ENCODE results near the gene SOX4. TPM values are rescaled to one million over a fixed set of nuclear protein-coding genes. Genes with fewer than 3 reads are reported as not detected.

The SOX4 gene
- total and polyA plus RNA-seq, 2 donors (not counting 3 experiments of a cell fraction or from before 2014, with no cell fraction given), result 20.4 to 121 TPM

DNA sequence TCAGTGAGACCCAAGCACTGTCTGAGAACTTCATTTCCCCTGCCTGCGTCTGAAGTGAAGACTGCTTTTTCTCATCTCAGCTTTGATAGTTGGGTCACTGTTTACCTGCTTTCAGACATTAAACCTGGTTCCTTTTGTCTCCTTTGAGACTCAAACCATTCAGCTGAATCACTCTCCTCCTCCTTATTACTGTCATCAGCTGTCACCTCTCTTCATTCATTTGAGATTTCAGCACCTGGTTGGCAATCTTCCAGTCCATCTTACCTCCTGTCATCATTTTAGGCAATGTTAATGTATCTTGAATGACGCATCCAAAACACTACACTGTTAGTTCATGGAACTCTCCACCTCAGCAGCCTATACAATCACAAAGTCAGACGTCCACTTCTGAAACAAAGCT is 34.3 kb upstream of the SOX4 start:
- H3K36me3 ChIP-seq (ENCODE audit: control insufficient read depth in 2 of 2, extremely low read depth in 1 of 2, insufficient read depth in 2 of 2, low read length in 2 of 2), result no peaks in the 10 kb centered on the region
- H3K4me3 ChIP-seq (replicated peaks in 1 of 3; ENCODE audit: insufficient read depth in 1 of 3, low read depth in 1 of 3, low read length in 3 of 3), result no peak overlapping the region
- H3K27ac ChIP-seq (ENCODE audit: insufficient read depth, low read depth, low read length), result no peak overlapping the region
- H3K9ac ChIP-seq (replicated peaks; ENCODE audit: extremely low read depth, insufficient read depth, low read length), result no peak overlapping the region
- ChIA-PET CTCF (no interaction called here), POLR2A (no interaction called here)
- no peak for FAIRE-seq
- DNase-seq (ENCODE audit: low read depth, low spot score), result no peak
- no TSS peak for BruUV-seq (replicated peaks)
- H3K4me1 ChIP-seq (ENCODE audit: control insufficient read depth, extremely low read depth, insufficient read depth, low read length), result no peaks in the 10 kb centered on the region
- H4K20me1 ChIP-seq (replicated peaks; ENCODE audit: control insufficient read depth, extremely low read depth, insufficient read depth, low read length), result no peaks in the 10 kb centered on the region
- no peak overlapping the region for H2AFZ ChIP-seq (ENCODE audit: low read depth, low read length)
- intact Hi-C loops (cut with micrococcal nuclease) (no loop called here), dilution Hi-C loops (cut with MboI; ENCODE audit: extremely low pct_ligation_motif_present, low sequenced_read_pairs) (no loop called here)
- no peak overlapping the region for H3K4me2 ChIP-seq (ENCODE audit: insufficient read depth, low read length)
- no peaks in the 10 kb centered on the region for H3K9me3 ChIP-seq (replicated peaks; ENCODE audit: control insufficient read depth, insufficient read depth, low read length)
- no peaks in the 10 kb centered on the region for H3K27me3 ChIP-seq (ENCODE audit: control insufficient read depth in 2 of 2, insufficient read depth in 2 of 2, low read length in 2 of 2)
- H3K79me2 ChIP-seq (ENCODE audit: control insufficient read depth, insufficient read depth, low read length), result no peaks in the 10 kb centered on the region
- no peaks in the 10 kb centered on the region for H3K9me1 ChIP-seq (replicated peaks; ENCODE audit: control insufficient read depth, extremely low read depth, insufficient read depth, low read length)
- TF ChIP-seq GATA2 (IDR thresholded peaks at IDR 0.05; ENCODE audit: insufficient read depth, insufficient read length, low read depth, low read length) (no peak), JUN (IDR thresholded peaks at IDR 0.05; ENCODE audit: borderline replicate concordance, insufficient read depth, insufficient read length, low read depth) (no peak), MYC (IDR thresholded peaks at IDR 0.05; ENCODE audit: low read depth, low read length) (no peak), EZH2 (IDR thresholded peaks at IDR 0.05; ENCODE audit: borderline replicate concordance, low read depth, low read length, severe bottlenecking) (no peak), POLR2AphosphoS5 (IDR thresholded peaks at IDR 0.05; ENCODE audit: insufficient read depth, low read depth, low read length) (no peak), FOS (IDR thresholded peaks at IDR 0.05; ENCODE audit: borderline replicate concordance, insufficient read depth, low read length) (no peak)
- TF ChIP-seq, protein P1, sequence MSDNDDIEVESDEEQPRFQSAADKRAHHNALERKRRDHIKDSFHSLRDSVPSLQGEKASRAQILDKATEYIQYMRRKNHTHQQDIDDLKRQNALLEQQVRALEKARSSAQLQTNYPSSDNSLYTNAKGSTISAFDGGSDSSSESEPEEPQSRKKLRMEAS (IDR thresholded peaks at IDR 0.05; ENCODE audit: insufficient read depth, insufficient read length), result no peak
- TF ChIP-seq, protein P2, sequence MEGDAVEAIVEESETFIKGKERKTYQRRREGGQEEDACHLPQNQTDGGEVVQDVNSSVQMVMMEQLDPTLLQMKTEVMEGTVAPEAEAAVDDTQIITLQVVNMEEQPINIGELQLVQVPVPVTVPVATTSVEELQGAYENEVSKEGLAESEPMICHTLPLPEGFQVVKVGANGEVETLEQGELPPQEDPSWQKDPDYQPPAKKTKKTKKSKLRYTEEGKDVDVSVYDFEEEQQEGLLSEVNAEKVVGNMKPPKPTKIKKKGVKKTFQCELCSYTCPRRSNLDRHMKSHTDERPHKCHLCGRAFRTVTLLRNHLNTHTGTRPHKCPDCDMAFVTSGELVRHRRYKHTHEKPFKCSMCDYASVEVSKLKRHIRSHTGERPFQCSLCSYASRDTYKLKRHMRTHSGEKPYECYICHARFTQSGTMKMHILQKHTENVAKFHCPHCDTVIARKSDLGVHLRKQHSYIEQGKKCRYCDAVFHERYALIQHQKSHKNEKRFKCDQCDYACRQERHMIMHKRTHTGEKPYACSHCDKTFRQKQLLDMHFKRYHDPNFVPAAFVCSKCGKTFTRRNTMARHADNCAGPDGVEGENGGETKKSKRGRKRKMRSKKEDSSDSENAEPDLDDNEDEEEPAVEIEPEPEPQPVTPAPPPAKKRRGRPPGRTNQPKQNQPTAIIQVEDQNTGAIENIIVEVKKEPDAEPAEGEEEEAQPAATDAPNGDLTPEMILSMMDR (IDR thresholded peaks at IDR 0.05; ENCODE audit: extremely low read depth in 1 of 2, insufficient read depth in 1 of 2, low read depth in 1 of 2, low read length in 2 of 2), result no peak

Measured in endothelial cell of umbilical vein (primary cell).